Esophagus muscularis mucosa (tissue), 4 donors: Measurements from ENCODE around the gene TIMP2.

Source experiments
- EP300 ChIP-seq: sonication (generic); formaldehyde crosslinking; IDR thresholded peaks from one replicate; pipeline ENCODE4 v1.6.1; 2017; ENCODE audit warnings: antibody characterized with exemption
- POLR2A ChIP-seq: fragments of 450-650 bp; IDR thresholded peaks from one replicate; pipeline ENCODE4 v1.6.1; 2017; ENCODE audit warnings: antibody characterized with exemption, moderate library complexity, mild to moderate bottlenecking, low read depth
- TF ChIP-seq, protein P1 (sequence below), 3 experiments: fragments of 200-600 bp in 2 of 3; fragments of 450-650 bp in 1 of 3; sonication (generic) in 2 of 3; IDR thresholded peaks; one replicate each; pipeline ENCODE4 v1.5.1; 2017 to 2019; ENCODE audit warnings: antibody characterized with exemption in 3 of 3, mild to moderate bottlenecking in 2 of 3, moderate library complexity in 1 of 3

DNA sequence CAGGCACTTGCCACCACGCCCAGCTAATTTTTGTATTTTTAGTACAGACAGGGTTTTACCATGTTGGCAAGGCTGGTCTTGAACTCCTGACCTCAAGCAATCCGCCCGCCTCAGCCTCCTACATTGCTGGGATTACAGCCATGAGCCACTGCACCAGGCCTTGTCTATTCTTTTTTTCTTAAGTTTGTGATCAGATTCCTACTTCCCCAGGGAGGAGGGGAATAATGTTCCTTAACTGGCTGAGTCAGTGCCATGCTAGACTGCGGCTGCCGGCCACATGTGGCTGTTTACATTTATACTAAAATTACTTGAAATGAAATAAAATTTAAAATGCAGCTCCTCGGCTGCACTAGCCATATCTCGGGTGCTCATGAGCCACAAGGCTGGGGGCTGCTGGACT lies 56.8 kb downstream of the TIMP2 start:
- TF ChIP-seq, protein P1, sequence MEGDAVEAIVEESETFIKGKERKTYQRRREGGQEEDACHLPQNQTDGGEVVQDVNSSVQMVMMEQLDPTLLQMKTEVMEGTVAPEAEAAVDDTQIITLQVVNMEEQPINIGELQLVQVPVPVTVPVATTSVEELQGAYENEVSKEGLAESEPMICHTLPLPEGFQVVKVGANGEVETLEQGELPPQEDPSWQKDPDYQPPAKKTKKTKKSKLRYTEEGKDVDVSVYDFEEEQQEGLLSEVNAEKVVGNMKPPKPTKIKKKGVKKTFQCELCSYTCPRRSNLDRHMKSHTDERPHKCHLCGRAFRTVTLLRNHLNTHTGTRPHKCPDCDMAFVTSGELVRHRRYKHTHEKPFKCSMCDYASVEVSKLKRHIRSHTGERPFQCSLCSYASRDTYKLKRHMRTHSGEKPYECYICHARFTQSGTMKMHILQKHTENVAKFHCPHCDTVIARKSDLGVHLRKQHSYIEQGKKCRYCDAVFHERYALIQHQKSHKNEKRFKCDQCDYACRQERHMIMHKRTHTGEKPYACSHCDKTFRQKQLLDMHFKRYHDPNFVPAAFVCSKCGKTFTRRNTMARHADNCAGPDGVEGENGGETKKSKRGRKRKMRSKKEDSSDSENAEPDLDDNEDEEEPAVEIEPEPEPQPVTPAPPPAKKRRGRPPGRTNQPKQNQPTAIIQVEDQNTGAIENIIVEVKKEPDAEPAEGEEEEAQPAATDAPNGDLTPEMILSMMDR (IDR thresholded peaks at IDR 0.05), result no peak
- TF ChIP-seq EP300 (no peak), POLR2A (no peak)
